Neural crest cell (in vitro differentiated cells): ENCODE measurements around the gene CTAG2. TPM values are rescaled to one million over a fixed set of nuclear protein-coding genes. Genes with fewer than 3 reads are reported as not detected.

Experiments used
- DNase-seq: peaks from one replicate; pipeline ENCODE4 v3.0.0; 2021; ENCODE audit warnings: low read depth, mixed read lengths, low spot score
- H3K27ac Mint-ChIP-seq: one replicate; pipeline ENCODE4 v1.8.0; 2021; ENCODE audit warnings: mild to moderate bottlenecking, mixed read lengths; ENCODE audit not compliant: unreplicated experiment
- H3K27me3 Mint-ChIP-seq: 2 replicates; pipeline ENCODE4 v1.8.0; 2021; ENCODE audit warnings: low read depth, mild to moderate bottlenecking, mixed read lengths
- H3K36me3 Mint-ChIP-seq: 2 replicates; pipeline ENCODE4 v1.8.0; 2021; ENCODE audit warnings: low read depth, mild to moderate bottlenecking, mixed read lengths
- H3K4me1 Mint-ChIP-seq: 2 replicates; pipeline ENCODE4 v1.8.0; 2021; ENCODE audit warnings: mixed read lengths
- H3K4me3 Mint-ChIP-seq: one replicate; pipeline ENCODE4 v1.8.0; 2021; ENCODE audit warnings: mild to moderate bottlenecking, mixed read lengths
- H3K9me3 Mint-ChIP-seq: 2 replicates; pipeline ENCODE4 v1.8.0; 2021; ENCODE audit warnings: mixed read lengths
- total RNA-seq: library from RNA; stranded (reverse); gene quantifications from 2 replicates; pipeline ENCODE4 v1.2.1, GENCODE V29; 2021
- TF ChIP-seq, protein P1 (sequence below): fragments of 200-600 bp; sonication (generic); conservative IDR thresholded peaks from 2 replicates; pipeline ENCODE4 v1.5.0; 2021; ENCODE audit warnings: antibody characterized with exemption, mild to moderate bottlenecking

CTAG2 gene
- total RNA-seq, 1 donor from 2014 or later: not detected

DNA sequence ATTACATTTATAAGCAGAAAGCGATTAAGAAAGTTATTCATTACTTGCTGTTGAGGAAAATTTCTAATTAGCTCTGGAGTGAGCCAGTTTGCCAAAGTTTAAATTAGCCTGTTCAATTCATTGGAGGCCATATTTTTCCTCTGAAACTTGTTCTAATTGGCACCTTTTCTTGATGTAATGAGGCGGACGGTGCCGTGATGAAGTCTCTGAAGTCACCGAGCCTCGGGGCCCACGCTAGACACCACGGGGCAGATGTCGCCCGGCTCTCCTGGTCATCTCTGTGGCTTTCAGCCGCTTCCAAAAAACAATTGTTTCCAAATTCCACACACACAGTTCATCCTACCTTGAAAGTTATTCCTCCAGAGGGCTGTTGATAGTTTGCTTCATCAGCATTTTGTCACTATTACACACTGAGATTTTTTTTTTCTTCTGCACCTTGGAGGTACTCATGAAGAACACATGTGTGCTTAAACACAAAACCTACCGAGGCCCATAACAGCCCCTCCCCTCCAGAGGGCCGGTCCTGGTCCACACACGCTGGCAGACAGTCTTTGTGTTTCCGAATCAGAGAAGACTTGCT, 3.9 kb upstream of the CTAG2 start:
- H3K27ac Mint-ChIP-seq: no peak overlapping the region
- H3K9me3 Mint-ChIP-seq: peaks cover 2% of the 10 kb centered on the region
- no peak for DNase-seq
- H3K36me3 Mint-ChIP-seq: peaks cover 3% of the 10 kb centered on the region
- no peaks in the 10 kb centered on the region for H3K4me1 Mint-ChIP-seq
- no peaks in the 10 kb centered on the region for H3K27me3 Mint-ChIP-seq
- no peak overlapping the region for H3K4me3 Mint-ChIP-seq
- TF ChIP-seq, protein P1, sequence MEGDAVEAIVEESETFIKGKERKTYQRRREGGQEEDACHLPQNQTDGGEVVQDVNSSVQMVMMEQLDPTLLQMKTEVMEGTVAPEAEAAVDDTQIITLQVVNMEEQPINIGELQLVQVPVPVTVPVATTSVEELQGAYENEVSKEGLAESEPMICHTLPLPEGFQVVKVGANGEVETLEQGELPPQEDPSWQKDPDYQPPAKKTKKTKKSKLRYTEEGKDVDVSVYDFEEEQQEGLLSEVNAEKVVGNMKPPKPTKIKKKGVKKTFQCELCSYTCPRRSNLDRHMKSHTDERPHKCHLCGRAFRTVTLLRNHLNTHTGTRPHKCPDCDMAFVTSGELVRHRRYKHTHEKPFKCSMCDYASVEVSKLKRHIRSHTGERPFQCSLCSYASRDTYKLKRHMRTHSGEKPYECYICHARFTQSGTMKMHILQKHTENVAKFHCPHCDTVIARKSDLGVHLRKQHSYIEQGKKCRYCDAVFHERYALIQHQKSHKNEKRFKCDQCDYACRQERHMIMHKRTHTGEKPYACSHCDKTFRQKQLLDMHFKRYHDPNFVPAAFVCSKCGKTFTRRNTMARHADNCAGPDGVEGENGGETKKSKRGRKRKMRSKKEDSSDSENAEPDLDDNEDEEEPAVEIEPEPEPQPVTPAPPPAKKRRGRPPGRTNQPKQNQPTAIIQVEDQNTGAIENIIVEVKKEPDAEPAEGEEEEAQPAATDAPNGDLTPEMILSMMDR: no peak

DNA sequence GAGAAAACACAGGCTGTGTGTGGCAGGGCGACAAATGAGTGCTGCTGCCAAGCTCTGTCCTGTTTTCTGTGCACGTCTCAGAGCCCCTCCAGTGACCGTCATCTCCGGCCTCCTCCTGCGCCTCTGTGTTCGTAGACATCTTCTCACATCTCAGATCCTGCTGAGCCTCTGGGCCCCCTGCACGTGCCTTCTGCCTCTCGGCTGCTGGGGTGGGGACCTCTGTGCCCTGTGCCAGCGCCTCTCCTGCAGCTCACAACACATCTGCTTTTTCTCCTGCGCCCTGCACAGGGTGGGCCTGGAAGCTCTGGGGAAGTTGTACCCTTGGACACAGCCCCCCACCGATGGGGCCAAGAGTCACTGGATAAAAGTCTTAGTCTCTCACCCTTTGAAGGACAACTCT, 2.4 kb upstream of the CTAG2 start:
- no peaks in the 10 kb centered on the region for H3K27me3 Mint-ChIP-seq
- H3K36me3 Mint-ChIP-seq: peaks cover 3% of the 10 kb centered on the region
- H3K9me3 Mint-ChIP-seq: no peaks in the 10 kb centered on the region

DNA sequence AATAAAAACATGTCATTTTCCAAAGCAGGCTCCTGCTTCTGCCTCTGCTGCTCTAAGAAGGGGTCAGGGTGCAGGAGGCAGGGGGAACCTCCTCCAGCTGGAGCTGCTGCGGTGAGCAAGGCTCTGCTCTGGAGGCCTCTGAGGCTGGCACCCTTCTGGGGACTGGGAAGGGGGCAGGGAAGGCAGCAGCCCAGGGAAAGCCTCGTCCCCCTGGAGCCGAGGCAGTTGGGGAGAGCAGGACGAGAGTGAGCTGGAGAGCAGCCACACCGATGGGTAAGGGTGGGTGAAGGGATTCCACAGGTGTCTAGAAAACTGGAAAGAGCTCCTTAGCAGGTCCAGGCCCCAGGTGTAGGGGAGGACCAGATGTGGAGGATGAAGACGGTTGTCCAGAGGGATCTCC, 2.0 kb upstream of the CTAG2 start:
- TF ChIP-seq, protein P1: no peak
- Mint-ChIP-seq H3K27ac (no peak overlapping the region), H3K4me1 (no peaks in the 10 kb centered on the region), H3K36me3 (peaks cover 3% of the 10 kb centered on the region), H3K4me3 (no peak overlapping the region), H3K27me3 (no peaks in the 10 kb centered on the region), H3K9me3 (no peaks in the 10 kb centered on the region)
- no peak for DNase-seq

More for the DNA sequence above, 2.4 kb upstream of the CTAG2 start:
- no peak overlapping the region for H3K27ac Mint-ChIP-seq
- no peak for DNase-seq
- H3K4me1 Mint-ChIP-seq: no peaks in the 10 kb centered on the region
- TF ChIP-seq, protein P1: no peak
- no peak overlapping the region for H3K4me3 Mint-ChIP-seq

DNA sequence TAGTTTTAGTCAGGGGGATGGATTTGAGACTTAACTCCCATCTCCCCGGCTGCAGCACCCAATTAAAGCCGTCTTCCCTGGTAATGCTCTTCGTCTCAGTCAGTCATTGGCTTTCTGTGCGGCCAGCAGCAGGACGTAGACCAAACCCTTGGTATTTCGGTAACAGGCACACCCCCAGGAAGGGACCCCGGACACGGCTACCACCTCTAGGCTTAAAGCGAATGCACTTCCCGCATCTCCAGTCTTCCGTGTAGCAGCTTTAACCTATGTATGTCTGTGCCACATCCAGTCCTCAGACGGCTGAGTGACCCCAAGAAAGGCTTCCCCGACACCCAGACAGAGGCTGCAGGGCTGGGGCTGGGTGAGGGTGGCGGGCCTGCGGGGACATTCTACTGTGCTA, 1.5 kb upstream of the CTAG2 start:
- no peak for DNase-seq
- no peak overlapping the region for H3K27ac Mint-ChIP-seq
- H3K4me3 Mint-ChIP-seq: no peak overlapping the region
- no peaks in the 10 kb centered on the region for H3K9me3 Mint-ChIP-seq
- no peaks in the 10 kb centered on the region for H3K27me3 Mint-ChIP-seq
- H3K36me3 Mint-ChIP-seq: peaks cover 3% of the 10 kb centered on the region
- H3K4me1 Mint-ChIP-seq: no peaks in the 10 kb centered on the region
- TF ChIP-seq, protein P1: no peak

DNA sequence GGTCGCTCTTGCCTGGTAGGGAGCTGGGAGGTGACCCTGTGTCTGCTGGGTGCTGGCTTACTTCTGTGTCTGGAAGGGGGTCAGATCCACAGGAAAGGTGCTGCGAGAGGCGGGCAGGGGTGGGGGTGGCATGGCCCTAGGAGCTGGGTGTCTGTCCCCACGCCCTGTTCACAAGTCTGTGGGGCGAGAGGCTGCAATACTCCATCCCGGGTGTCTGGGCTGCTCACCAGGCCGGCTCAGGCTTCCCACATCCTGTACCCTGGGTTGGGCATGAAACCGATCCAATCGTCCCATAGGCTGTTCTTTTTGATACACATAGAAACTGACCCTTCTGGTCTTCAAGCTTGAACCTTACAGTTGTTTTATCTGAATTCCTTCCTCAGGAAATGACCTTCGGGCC, 993 bp upstream of the CTAG2 start:
- TF ChIP-seq, protein P1: no peak
- H3K9me3 Mint-ChIP-seq: no peaks in the 10 kb centered on the region
- H3K4me3 Mint-ChIP-seq: no peak overlapping the region
- H3K36me3 Mint-ChIP-seq: peaks cover 3% of the 10 kb centered on the region
- no peaks in the 10 kb centered on the region for H3K27me3 Mint-ChIP-seq
- DNase-seq: no peak
- H3K4me1 Mint-ChIP-seq: no peaks in the 10 kb centered on the region
- H3K27ac Mint-ChIP-seq: no peak overlapping the region
